Gastroesophageal sphincter (tissue), 4 donors: ENCODE results near the gene DYSF. TPM values are rescaled to one million over a fixed set of nuclear protein-coding genes. Genes with fewer than 3 reads are reported as not detected.
A peak's percentile ranks its signal among the peaks of the same experiment; 100 is the strongest.

Experiments used
- ATAC-seq: fragments of 150-250 bp; one replicate; pipeline ENCODE4 v1.9.1; 2016; ENCODE audit warnings: mild to moderate bottlenecking, moderate library complexity
- H3K27ac ChIP-seq, 4 donors: fragments of 200-600 bp; sonication (generic) in 3 of 4; 1 replicate in 3 of 4; 2 replicates in 1 of 4; pipeline ENCODE4 v1.5.1; 2016 to 2019
- H3K27me3 ChIP-seq: fragments of 200-600 bp; sonication (generic); one replicate; pipeline ENCODE4 v1.5.1; 2019
- H3K36me3 ChIP-seq, 2 donors: fragments of 200-600 bp; sonication (generic); one replicate each; pipeline ENCODE4 v1.5.1; 2019; ENCODE audit warnings: control low read depth in 1 of 2
- H3K4me1 ChIP-seq, 3 donors: fragments of 200-600 bp; sonication (generic); 1 replicate in 2 of 3; 2 replicates in 1 of 3; pipeline ENCODE4 v1.5.1; 2016 to 2019; ENCODE audit warnings: control low read depth in 2 of 3
- H3K4me3 ChIP-seq, 2 donors: fragments of 200-600 bp; sonication (generic); one replicate each; pipeline ENCODE4 v1.5.1; 2019; ENCODE audit warnings: mild to moderate bottlenecking in 1 of 2, moderate library complexity in 1 of 2
- H3K9me3 ChIP-seq, 3 donors: fragments of 200-600 bp; sonication (generic); one replicate each; pipeline ENCODE4 v1.5.1; 2017 to 2019; ENCODE audit warnings: control low read depth in 2 of 3
- CTCF ChIP-seq, 4 experiments: fragments of 200-600 bp in 2 of 4; fragments of 450-650 bp in 2 of 4; sonication (generic) in 1 of 4; IDR thresholded peaks; one replicate each; pipeline ENCODE4 v1.5.1; 2017 to 2019; ENCODE audit warnings: antibody characterized with exemption in 4 of 4, mild to moderate bottlenecking in 2 of 4, moderate library complexity in 2 of 4
- EP300 ChIP-seq: sonication (generic); formaldehyde crosslinking; IDR thresholded peaks from one replicate; pipeline ENCODE4 v1.6.1; 2017; ENCODE audit warnings: antibody characterized with exemption, mild to moderate bottlenecking
- POLR2A ChIP-seq, 2 donors: fragments of 450-650 bp; IDR thresholded peaks; one replicate each; pipeline ENCODE4 v1.6.1; 2017; ENCODE audit warnings: antibody characterized with exemption in 2 of 2, mild to moderate bottlenecking in 2 of 2, moderate library complexity in 1 of 2
- POLR2AphosphoS5 ChIP-seq: sonication (generic); formaldehyde crosslinking; IDR thresholded peaks from one replicate; pipeline ENCODE4 v1.6.1; 2017; ENCODE audit warnings: antibody characterized with exemption
- WGBS, 2 donors: methylation state at CpG; one replicate each; pipeline ENCODE4 v1.1.5; 2018; ENCODE audit warnings: low coverage in 1 of 2; 5-methylcytosine and 5-hydroxymethylcytosine counted together
- total RNA-seq, 4 donors: library from RNA; depleted of rRNA; stranded (reverse); fragments of >200 nt; gene quantifications; one replicate each; pipeline ENCODE4 v1.1.0, GENCODE V29; 2016

Gene DYSF
- total RNA-seq, 4 donors from 2014 or later, result 11.0 to 50.1 (median 17.4) TPM

GRCh38 chr2:71570951-71571460 lies 117.6 kb downstream of the DYSF start:
- no peaks in the 10 kb centered on the region for H3K9me3 ChIP-seq
- H3K4me3 ChIP-seq, result no peak overlapping the region
- H3K27ac ChIP-seq, result no peak overlapping the region
- peaks cover 0 to 82% of the 10 kb centered on the region in 2 donors for H3K36me3 ChIP-seq
- peaks cover 0 to 2% (median 0%) of the 10 kb centered on the region in 3 donors for H3K4me1 ChIP-seq
- no peak for ATAC-seq
- no peaks in the 10 kb centered on the region for H3K27me3 ChIP-seq
- 71% methylated on average over 1 of the region's 2 CpGs; no CpG with 5 or more reads in 1 of the 2 donors for WGBS, 2 donors
- no peak for TF ChIP-seq CTCF (IDR thresholded peaks at IDR 0.05)
- TF ChIP-seq POLR2AphosphoS5, result no peak
- no peak for TF ChIP-seq POLR2A (IDR thresholded peaks at IDR 0.05)
- TF ChIP-seq EP300, result no peak

- Histone ChIP-seq H3K36me3 (peaks cover 0 to 82% of the 10 kb centered on the region in 2 donors), H3K4me1 (peaks cover 0 to 11% (median 0%) of the 10 kb centered on the region in 3 donors), H3K27ac (no peak overlapping the region), H3K27me3 (no peaks in the 10 kb centered on the region), H3K9me3 (no peaks in the 10 kb centered on the region), H3K4me3 (no peak overlapping the region)
- TF ChIP-seq CTCF (IDR thresholded peaks at IDR 0.05) (no peak), POLR2A (IDR thresholded peaks at IDR 0.05) (no peak), EP300 (no peak), POLR2AphosphoS5 (no peak)
- 80% methylated on average over 1 of the region's 1 CpG; no CpG with 5 or more reads in 1 of the 2 donors for WGBS, 2 donors
- ATAC-seq, result no peak
These were observed 118.6 kb downstream of the DYSF start for GRCh38 chr2:71571945-71572344.

GRCh38 chr2:71575966-71576365 lies 122.6 kb downstream of the DYSF start:
- Histone ChIP-seq H3K27me3 (no peaks in the 10 kb centered on the region), H3K4me3 (no peak overlapping the region), H3K9me3 (no peaks in the 10 kb centered on the region), H3K36me3 (peaks cover 0 to 66% of the 10 kb centered on the region in 2 donors), H3K4me1 (peaks cover 0 to 30% (median 0%) of the 10 kb centered on the region in 3 donors), H3K27ac (peak overlapping the region in 3 of 4 donors; percentile 60 to 80 (median 62))
- WGBS, 2 donors, result 63% methylated on average over 1 of the region's 5 CpGs; no CpG with 5 or more reads in 1 of the 2 donors
- no peak for ATAC-seq
- TF ChIP-seq POLR2A (IDR thresholded peaks at IDR 0.05), result no peak
- TF ChIP-seq EP300, result no peak
- no peak for TF ChIP-seq CTCF (IDR thresholded peaks at IDR 0.05)
- TF ChIP-seq POLR2AphosphoS5, result no peak

GRCh38 chr2:71576541-71576940 lies 123.2 kb downstream of the DYSF start:
- peak; percentile 18 for ATAC-seq
- peak; percentile 58 for TF ChIP-seq POLR2AphosphoS5
- TF ChIP-seq POLR2A (IDR thresholded peaks at IDR 0.05), result no peak
- peak overlapping the region in 3 of 4 donors; percentile 60 to 80 (median 62) for H3K27ac ChIP-seq

GRCh38 chr2:71577209-71577608 lies 123.8 kb downstream of the DYSF start:
- Histone ChIP-seq H3K4me1 (peaks cover 0 to 36% (median 0%) of the 10 kb centered on the region in 3 donors), H3K4me3 (no peak overlapping the region), H3K36me3 (peaks cover 0 to 54% of the 10 kb centered on the region in 2 donors), H3K27me3 (no peaks in the 10 kb centered on the region), H3K27ac (peak overlapping the region in 3 of 4 donors; percentile 62 to 80 (median 73)), H3K9me3 (no peaks in the 10 kb centered on the region)
- 84 to 93% methylated on average over 3 of the region's 3 CpGs for WGBS, 2 donors
- TF ChIP-seq CTCF (IDR thresholded peaks at IDR 0.05) (no peak), POLR2A (IDR thresholded peaks at IDR 0.05) (no peak), EP300 (no peak), POLR2AphosphoS5 (no peak)
- ATAC-seq, result no peak

More at GRCh38 chr2:71576541-71576940, 123.2 kb downstream of the DYSF start:
- Histone ChIP-seq H3K36me3 (peaks cover 0 to 60% of the 10 kb centered on the region in 2 donors), H3K9me3 (no peaks in the 10 kb centered on the region), H3K4me3 (no peak overlapping the region), H3K4me1 (peaks cover 0 to 35% (median 0%) of the 10 kb centered on the region in 3 donors), H3K27me3 (no peaks in the 10 kb centered on the region)
- WGBS, 2 donors, result 33 to 56% methylated on average over 1 to 16 of the region's 16 CpGs
